GM12878 (cell line): ENCODE results near the gene IPPK. TPM values are rescaled to one million over a fixed set of nuclear protein-coding genes. Genes with fewer than 3 reads are reported as not detected.

ENCODE experiments used
- ATAC-seq: fragments of 200-7000 bp; cut with Tn5 transposase; 3 replicates; pipeline ENCODE4 v1.9.1; 2020; ENCODE audit warnings: mild to moderate bottlenecking, moderate library complexity
- BruUV-seq: library from RNA; stranded (reverse); fragments of 400-500 nt; replicated peaks from 2 replicates; lab custom pipeline; 2021; lab: Mats Ljungman, UMichigan
- CTCF ChIA-PET: fragments of 300-600 bp; sonication (Branson Sonifier 250); formaldehyde crosslinking; extraction: SDS; loops from one replicate; lab custom pipeline; 2021; ENCODE audit warnings: inconsistent platforms; lab: Yijun Ruan, JAX
- POLR2A ChIA-PET: fragments of 350-600 bp; formaldehyde crosslinking; extraction: SDS; loops from one replicate; lab custom pipeline; 2021; ENCODE audit warnings: inconsistent platforms; lab: Charles Lee
- RAD21 ChIA-PET: fragments of 300-600 bp; sonication (Branson Sonifier 250); formaldehyde crosslinking; loops from one replicate; lab custom pipeline; 2023; ENCODE audit warnings: antibody characterized with exemption; ENCODE audit not compliant: unreplicated experiment; lab: Charles Lee
- SMC1A ChIA-PET: fragments of 300-600 bp; sonication (Branson Sonifier 250); formaldehyde crosslinking; loops from one replicate; lab custom pipeline; 2023; ENCODE audit not compliant: unreplicated experiment, uncharacterized antibody; lab: Charles Lee
- DNase-seq: peaks from one replicate; pipeline ENCODE4 v3.0.0-alpha.2; 2011; ENCODE audit warnings: low read depth, low spot score
- FAIRE-seq: peaks from 3 replicates; lab custom pipeline; 2011; peaks lifted over from hg19 to GRCh38; lab: Jason Lieb, UNC
- H2AFZ ChIP-seq: 2 replicates; pipeline ENCODE4 v1.6.0; 2011; ENCODE audit warnings: low read depth, low read length, control low read depth; ENCODE audit not compliant: control insufficient read depth
- H3K27ac ChIP-seq: 2 replicates; pipeline ENCODE4 v1.5.1; 2011; ENCODE audit warnings: control low read depth; ENCODE audit not compliant: control insufficient read depth, insufficient read depth
- H3K27me3 ChIP-seq, 2 experiments: replicated peaks in 1 of 2; 2 replicates each; pipeline versions ENCODE4 v1.6.0 to v1.6.1; 2011; ENCODE audit warnings: low read length in 1 of 2; ENCODE audit not compliant: control insufficient read depth in 2 of 2, insufficient read depth in 2 of 2
- H3K36me3 ChIP-seq, 2 experiments: 2 replicates each; pipeline ENCODE4 v1.5.1; 2011; ENCODE audit warnings: low read length in 1 of 2; ENCODE audit not compliant: control insufficient read depth in 2 of 2, insufficient read depth in 2 of 2
- H3K4me1 ChIP-seq: 2 replicates; pipeline ENCODE4 v1.6.1; 2011; ENCODE audit warnings: mild to moderate bottlenecking, low read length, moderate library complexity, mixed read lengths; ENCODE audit not compliant: control insufficient read depth, insufficient read depth
- H3K4me2 ChIP-seq: 2 replicates; pipeline ENCODE4 v1.6.0; 2011; ENCODE audit warnings: control low read depth; ENCODE audit not compliant: control insufficient read depth, insufficient read depth
- H3K4me3 ChIP-seq: fragments of 200-600 bp; sonication (generic); 2 replicates; pipeline ENCODE4 v1.5.1; 2016
- H3K79me2 ChIP-seq: 2 replicates; pipeline ENCODE4 v1.6.0; 2011; ENCODE audit warnings: low read length; ENCODE audit not compliant: control insufficient read depth, insufficient read depth
- H3K9ac ChIP-seq: 2 replicates; pipeline ENCODE4 v1.8.0; 2011; ENCODE audit warnings: low read length, control low read depth, mixed read lengths; ENCODE audit not compliant: control insufficient read depth, insufficient read depth
- H3K9me3 ChIP-seq: replicated peaks from 3 replicates; pipeline ENCODE4 v1.5.1; 2011; ENCODE audit warnings: mild to moderate bottlenecking, low read length; ENCODE audit not compliant: control insufficient read depth, insufficient read depth
- H4K20me1 ChIP-seq: 2 replicates; pipeline ENCODE4 v1.6.0; 2011; ENCODE audit not compliant: control insufficient read depth, insufficient read depth
- NFYB ChIP-seq: IDR thresholded peaks from 2 replicates; pipeline ENCODE4 v1.6.1; 2011; ENCODE audit warnings: low read depth, mild to moderate bottlenecking, low read length, improper control_type of control experiment, moderate library complexity; ENCODE audit not compliant: insufficient read depth
- NRF1 ChIP-seq: conservative IDR thresholded peaks from 2 replicates; pipeline ENCODE4 v1.6.1; 2011; ENCODE audit warnings: mild to moderate bottlenecking, low read depth, low read length, improper control_type of control experiment
- PAX8 ChIP-seq: fragments of 450-650 bp; IDR thresholded peaks from 2 replicates; pipeline ENCODE4 v1.6.1; 2017; ENCODE audit warnings: mild to moderate bottlenecking, moderate library complexity
- SMC3 ChIP-seq: IDR thresholded peaks from 2 replicates; pipeline ENCODE4 v1.6.1; 2011; ENCODE audit warnings: low read length, improper control_type of control experiment, borderline replicate concordance
- SPI1 ChIP-seq: IDR thresholded peaks from 2 replicates; pipeline ENCODE4 v1.6.1; 2011; ENCODE audit warnings: low read depth, mild to moderate bottlenecking, low read length, moderate library complexity, borderline replicate concordance; ENCODE audit not compliant: insufficient read depth
- whole genome bisulfite sequencing: methylation state at CpG from one replicate; pipeline ENCODE4 v1.1.6; 2016; ENCODE audit warnings: low lambda C conversion rate; ENCODE audit not compliant: insufficient replicate concordance, insufficient coverage; ENCODE audit errors: missing lambda C conversion rate; 5-methylcytosine and 5-hydroxymethylcytosine counted together
- in situ Hi-C: fragments of 300-500 bp; cut with MboI; formaldehyde crosslinking; loops from 9 replicates; pipeline ENCODE4 v1.14.3; 2018; ENCODE audit warnings: mixed read lengths
- intact Hi-C: fragments of 100-400 bp; cut with micrococcal nuclease; formaldehyde crosslinking; loops from one replicate; pipeline ENCODE4 v1.14.2; 2022; ENCODE audit not compliant: unreplicated experiment
- polyA plus RNA-seq, 11 experiments: library from polyadenylated mRNA; depleted of rRNA in 4 of 11; unstranded in 6 of 11; stranded (reverse) in 5 of 11; fragments of >200 nt; fragmentation: Nextera tagmentation in 4 of 11; fragmentation: Illumina TruSeq in 1 of 11; extraction: Ambion mirVana in 4 of 11; extraction: Trizol in 1 of 11; gene quantifications; 1 replicate in 1 of 11; 2 replicates in 10 of 11; pipeline versions ENCODE4 v1.2.1 to v1.2.3, GENCODE V29; 2011 to 2016; ENCODE audit warnings: inconsistent platforms in 2 of 11, missing spikeins in 2 of 11, low read depth in 1 of 11
- total RNA-seq, 4 experiments: library from RNA; depleted of rRNA in 3 of 4; stranded (reverse); fragments of >200 nt in 3 of 4; fragmentation: Illumina TruSeq in 1 of 4; extraction: Trizol in 1 of 4; gene quantifications; 2 replicates each; pipeline versions ENCODE4 v1.2.1 to v1.2.3, GENCODE V29; 2013 to 2021
- TF ChIP-seq, protein P1 (sequence below): fragments of 150-350 bp; IDR thresholded peaks from 2 replicates; pipeline ENCODE4 v1.6.1; 2014; ENCODE audit warnings: mild to moderate bottlenecking, low read depth, low read length

Gene IPPK
- total and polyA plus RNA-seq, 10 of the 15 experiments (the other 5 are each of a cell fraction or from before 2014, with no cell fraction given): 2.1 to 22.1 (median 11.4) TPM

DNA sequence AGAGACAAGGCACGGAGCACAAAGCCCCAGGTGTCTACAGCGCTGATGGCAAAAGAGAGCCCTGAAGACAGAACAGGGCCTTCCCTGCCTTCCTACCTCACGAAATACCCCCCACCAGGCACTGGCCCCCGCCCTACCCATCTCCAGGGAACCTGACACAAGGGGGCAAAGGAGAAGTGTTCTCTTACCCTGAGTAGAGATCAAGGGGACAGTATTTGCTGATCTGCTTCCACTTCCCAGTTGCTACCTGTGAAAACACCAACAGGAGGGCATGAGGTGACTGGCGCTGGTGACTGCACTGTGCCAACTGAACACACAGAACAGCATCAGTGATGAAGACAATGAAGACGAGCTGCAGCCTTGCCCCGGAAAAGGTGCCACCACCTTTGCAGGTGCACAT lies 27.4 kb downstream of the IPPK start (continued):
- TF ChIP-seq SPI1 (no peak), SMC3 (no peak), NFYB (no peak)

DNA sequence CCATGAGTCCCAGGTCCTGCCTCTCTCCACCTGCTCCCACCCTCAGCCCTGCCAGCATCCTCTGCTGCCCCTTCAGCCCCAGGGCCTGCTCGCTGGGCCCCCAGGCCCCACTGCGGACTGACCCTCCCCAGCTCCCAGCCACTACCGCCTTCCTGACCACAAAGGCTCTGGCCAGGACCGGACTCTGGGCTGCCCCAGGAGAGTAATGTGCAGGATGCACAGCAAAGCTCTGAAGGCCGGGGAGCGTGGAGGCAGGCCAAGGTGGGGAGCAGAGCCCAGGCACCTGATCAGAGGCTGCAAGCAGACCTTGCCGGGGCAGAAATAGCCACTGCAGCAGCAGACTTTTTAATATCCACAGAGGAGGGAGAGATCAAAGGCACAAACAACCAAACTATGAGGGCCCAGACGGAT lies 27.9 kb downstream of the IPPK start:
- no peak overlapping the region for H3K27ac ChIP-seq
- in situ Hi-C loops: no loop called here
- intact Hi-C loops: no loop called here
- TF ChIP-seq PAX8 (no peak), NRF1 (no peak)
- TF ChIP-seq, protein P1, sequence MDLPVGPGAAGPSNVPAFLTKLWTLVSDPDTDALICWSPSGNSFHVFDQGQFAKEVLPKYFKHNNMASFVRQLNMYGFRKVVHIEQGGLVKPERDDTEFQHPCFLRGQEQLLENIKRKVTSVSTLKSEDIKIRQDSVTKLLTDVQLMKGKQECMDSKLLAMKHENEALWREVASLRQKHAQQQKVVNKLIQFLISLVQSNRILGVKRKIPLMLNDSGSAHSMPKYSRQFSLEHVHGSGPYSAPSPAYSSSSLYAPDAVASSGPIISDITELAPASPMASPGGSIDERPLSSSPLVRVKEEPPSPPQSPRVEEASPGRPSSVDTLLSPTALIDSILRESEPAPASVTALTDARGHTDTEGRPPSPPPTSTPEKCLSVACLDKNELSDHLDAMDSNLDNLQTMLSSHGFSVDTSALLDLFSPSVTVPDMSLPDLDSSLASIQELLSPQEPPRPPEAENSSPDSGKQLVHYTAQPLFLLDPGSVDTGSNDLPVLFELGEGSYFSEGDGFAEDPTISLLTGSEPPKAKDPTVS: no peak
- H3K4me1 ChIP-seq: no peaks in the 10 kb centered on the region
- H3K9me3 ChIP-seq: no peaks in the 10 kb centered on the region; the same call in 2 of the 3 replicates
- no peak for FAIRE-seq
- no peaks in the 10 kb centered on the region for H3K79me2 ChIP-seq
- no TSS peak for BruUV-seq
- ChIA-PET CTCF (no interaction called here), SMC1A (no interaction called here), POLR2A (interaction anchor here (0.6 kb wide), 1 partner anchor 10 kb away, joined by 8 read pairs; no protein-coding TSS in a partner anchor), RAD21 (no interaction called here)
- 88% methylated on average over 8 of the region's 8 CpGs for WGBS
- H3K27me3 ChIP-seq: no peaks in the 10 kb centered on the region
- H3K4me2 ChIP-seq: no peak overlapping the region
- ATAC-seq: no peak
- H3K9ac ChIP-seq: no peak overlapping the region
- DNase-seq: no peak
- no peaks in the 10 kb centered on the region; the same call in 1 of the 2 replicates for H4K20me1 ChIP-seq
- peaks cover 15 to 36% of the 10 kb centered on the region in 2 experiments for H3K36me3 ChIP-seq
- H2AFZ ChIP-seq: no peak overlapping the region
- H3K4me3 ChIP-seq: no peak overlapping the region
